ENCODE data around the gene APBB2.

DNA sequence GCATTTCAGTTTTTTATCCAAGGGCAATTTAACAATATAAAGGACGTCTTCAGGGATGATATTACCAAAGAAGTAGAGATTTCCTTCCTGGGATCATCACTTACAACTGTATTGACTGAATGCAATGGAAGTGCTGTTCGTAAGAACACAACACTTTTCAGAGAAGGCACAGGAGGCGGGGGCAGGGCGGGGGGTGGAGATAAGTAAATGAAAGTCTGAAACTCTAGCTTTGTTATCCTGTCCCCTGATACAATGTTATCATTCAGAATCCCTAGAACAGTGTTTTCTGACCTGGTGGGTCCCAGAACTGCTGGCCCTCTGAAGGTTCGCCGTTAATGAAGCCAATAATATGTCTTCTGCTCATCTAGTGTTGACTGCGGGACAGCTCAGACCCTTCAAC lies 340.0 kb downstream of the APBB2 start:
- TF ChIP-seq, protein P1, sequence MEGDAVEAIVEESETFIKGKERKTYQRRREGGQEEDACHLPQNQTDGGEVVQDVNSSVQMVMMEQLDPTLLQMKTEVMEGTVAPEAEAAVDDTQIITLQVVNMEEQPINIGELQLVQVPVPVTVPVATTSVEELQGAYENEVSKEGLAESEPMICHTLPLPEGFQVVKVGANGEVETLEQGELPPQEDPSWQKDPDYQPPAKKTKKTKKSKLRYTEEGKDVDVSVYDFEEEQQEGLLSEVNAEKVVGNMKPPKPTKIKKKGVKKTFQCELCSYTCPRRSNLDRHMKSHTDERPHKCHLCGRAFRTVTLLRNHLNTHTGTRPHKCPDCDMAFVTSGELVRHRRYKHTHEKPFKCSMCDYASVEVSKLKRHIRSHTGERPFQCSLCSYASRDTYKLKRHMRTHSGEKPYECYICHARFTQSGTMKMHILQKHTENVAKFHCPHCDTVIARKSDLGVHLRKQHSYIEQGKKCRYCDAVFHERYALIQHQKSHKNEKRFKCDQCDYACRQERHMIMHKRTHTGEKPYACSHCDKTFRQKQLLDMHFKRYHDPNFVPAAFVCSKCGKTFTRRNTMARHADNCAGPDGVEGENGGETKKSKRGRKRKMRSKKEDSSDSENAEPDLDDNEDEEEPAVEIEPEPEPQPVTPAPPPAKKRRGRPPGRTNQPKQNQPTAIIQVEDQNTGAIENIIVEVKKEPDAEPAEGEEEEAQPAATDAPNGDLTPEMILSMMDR (IDR thresholded peaks at IDR 0.05): no peak
- no peak for TF ChIP-seq POLR2AphosphoS5 (IDR thresholded peaks at IDR 0.05)
